Right kidney (tissue), 1 donor: ENCODE data around the gene PIK3R1.
"Not testable (repeated sequence)": the region's sequence is repeated elsewhere in the genome, so short reads cannot be mapped to it uniquely, and the experiment has no call there.

Experiments used
- DNase-seq: peaks from one replicate; pipeline ENCODE4 v3.0.0-alpha.2; 2016

PIK3R1 gene

GRCh38 chr5:68191083-68191791 is 24.3 kb upstream of the PIK3R1 start:
- DNase-seq = no peak

- DNase-seq = no peak
Measured at GRCh38 chr5:68192679-68193060, 22.9 kb upstream of the PIK3R1 start.

- no peak for DNase-seq
Measured at GRCh38 chr5:68193481-68194036, 22.0 kb upstream of the PIK3R1 start.

DNA sequence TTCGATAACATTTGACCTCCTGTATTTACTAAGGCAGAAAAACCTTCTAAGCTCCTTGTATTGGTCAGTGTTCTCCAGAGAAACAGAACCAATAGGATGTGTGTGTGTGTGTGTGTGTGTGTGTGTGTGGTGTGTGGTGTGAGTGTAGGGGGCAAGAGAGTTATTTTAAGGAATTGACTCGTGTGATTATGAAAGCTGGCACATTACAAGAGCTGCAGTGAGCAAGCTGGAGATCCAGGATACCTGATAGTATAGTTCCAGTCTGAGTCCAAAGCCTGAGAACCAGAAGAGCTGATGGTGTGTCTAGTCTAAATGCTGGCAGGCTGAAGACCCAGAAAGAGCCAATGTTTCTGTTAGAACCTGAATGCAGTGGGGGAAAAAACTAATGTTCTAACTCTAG is 21.2 kb upstream of the PIK3R1 start:
- no peak for DNase-seq

DNA sequence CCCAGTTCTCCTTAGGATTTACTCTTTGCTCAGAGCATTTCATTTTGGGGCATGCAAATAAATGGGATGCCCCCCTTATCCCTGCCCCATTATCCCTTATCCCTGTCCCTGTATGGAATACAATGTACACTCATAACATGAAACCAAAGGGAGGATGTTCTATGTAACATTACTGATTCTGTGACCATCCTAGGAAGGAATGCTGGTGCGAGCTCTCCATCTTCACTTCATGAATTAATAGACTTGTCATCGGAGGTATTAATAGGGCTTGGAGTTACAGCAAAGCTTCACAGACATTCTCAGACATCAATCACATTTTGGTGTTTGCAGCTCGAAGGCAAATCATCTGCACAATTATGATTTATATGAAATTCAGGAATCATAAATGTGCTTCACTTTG is 20.4 kb upstream of the PIK3R1 start:
- no peak for DNase-seq

DNA sequence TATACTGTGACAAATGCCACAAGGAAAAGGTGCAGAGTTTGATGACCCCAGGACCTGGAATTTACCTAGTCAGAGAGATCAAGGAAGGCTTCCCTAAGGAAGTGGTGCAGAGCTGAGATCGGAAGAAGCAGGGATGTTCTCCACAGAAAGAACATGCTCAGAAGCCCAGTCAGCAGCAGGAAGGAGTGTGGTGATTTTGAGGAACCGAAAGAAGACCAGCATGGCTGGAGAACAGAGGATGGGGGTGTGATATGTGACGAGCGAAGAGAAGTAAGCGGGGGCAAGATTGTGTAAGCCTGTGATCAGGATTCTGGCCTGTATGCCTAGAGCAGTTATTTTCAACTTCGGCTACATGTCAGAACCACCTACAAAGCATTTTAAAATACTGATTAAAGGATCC is 18.7 kb upstream of the PIK3R1 start:
- DNase-seq = no peak

GRCh38 chr5:68200288-68200687 is 15.3 kb upstream of the PIK3R1 start:
- no peak for DNase-seq

DNA sequence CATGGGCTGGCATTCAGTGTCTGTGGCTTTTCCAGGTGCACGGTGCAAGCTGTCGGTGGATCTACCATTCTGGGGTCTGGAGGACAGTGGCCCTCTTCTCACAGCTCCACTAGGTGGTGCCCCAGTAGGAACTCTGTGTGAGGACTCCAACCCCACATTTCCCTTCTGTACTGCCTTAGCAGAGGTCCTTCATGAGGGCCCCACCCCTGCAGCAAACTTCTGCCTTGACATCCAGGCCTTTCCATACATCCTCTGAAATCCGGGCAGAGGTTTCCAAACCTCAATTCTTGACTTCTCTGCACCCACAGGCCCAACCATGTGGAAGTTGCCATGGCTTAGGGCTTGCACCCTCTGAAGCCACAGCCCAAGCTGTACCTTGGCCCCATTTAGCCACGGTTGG is 4.9 kb upstream of the PIK3R1 start:
- DNase-seq = not testable (repeated sequence)

DNA sequence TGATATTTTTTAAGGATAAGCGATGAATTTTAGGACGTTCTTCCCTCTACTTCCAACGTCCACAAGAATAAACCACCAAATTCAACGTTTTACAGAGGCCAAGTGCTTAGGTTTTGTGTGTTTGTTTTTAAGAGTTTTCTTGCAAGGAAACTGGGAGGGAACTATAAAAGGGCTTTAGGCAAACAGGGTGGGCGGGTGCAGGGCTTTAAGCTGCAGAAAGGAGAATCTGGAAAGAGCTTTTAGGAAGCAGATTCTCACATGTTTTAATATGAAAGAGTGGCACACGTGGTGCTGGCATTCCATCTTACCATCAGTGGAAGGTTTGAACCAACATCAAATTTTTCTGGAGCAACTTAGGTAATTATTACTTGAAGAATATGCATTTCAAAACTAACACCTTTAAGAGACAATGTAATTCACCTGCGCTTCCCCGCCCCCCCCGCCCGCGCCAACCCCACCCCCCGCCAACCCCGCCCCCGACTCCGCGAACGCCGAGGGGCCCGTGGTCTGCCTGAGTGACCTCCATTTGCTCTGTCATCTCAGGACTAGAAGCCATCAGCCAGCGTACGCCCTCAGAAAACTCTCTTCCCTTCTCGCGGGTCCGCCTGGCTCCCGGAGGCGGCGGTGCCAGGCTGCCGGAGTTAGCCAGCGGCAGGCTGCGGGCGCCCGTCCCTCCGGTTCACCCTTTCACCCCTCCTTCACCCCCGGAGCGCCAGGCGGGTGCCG is 911 bp upstream of the PIK3R1 start:
- peak; percentile 39 for DNase-seq

- peak; percentile 100 for DNase-seq
Measured at GRCh38 chr5:68215898-68216244, 315 bp downstream of the PIK3R1 start.

- peak; percentile 77 for DNase-seq
Measured at GRCh38 chr5:68216245-68217046, 890 bp downstream of the PIK3R1 start.

GRCh38 chr5:68217047-68217355 is 1.4 kb downstream of the PIK3R1 start:
- no peak for DNase-seq

GRCh38 chr5:68217528-68217927 is 2.0 kb downstream of the PIK3R1 start:
- DNase-seq = peak; percentile 38

- DNase-seq = no peak
Measured at GRCh38 chr5:68219161-68219816, 3.7 kb downstream of the PIK3R1 start.

GRCh38 chr5:68220260-68220659 is 4.7 kb downstream of the PIK3R1 start:
- DNase-seq = no peak

DNA sequence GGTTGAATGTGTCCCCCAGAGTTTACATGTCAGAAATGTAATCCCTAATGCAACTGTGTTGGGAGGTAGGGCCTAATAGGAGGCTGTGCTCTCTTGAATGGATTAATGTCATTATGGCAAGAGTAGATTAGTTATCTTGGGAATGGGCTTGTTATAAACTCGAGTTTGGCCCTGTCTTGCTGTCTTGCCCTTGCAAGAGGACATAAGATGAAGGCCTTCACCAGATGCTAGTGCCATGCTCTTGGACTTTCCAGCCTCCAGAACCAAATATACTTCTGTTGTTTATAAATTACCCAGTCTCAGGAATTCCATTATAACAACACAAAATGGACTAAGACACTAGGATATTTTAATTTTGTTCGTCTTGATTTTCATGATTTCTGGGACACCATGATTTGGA is 5.4 kb downstream of the PIK3R1 start:
- DNase-seq = no peak

- DNase-seq = no peak
Measured at GRCh38 chr5:68221488-68221887, 5.9 kb downstream of the PIK3R1 start.

GRCh38 chr5:68222310-68222709 is 6.8 kb downstream of the PIK3R1 start:
- DNase-seq = no peak

- no peak for DNase-seq
Measured at GRCh38 chr5:68222824-68223354, 7.3 kb downstream of the PIK3R1 start.

DNA sequence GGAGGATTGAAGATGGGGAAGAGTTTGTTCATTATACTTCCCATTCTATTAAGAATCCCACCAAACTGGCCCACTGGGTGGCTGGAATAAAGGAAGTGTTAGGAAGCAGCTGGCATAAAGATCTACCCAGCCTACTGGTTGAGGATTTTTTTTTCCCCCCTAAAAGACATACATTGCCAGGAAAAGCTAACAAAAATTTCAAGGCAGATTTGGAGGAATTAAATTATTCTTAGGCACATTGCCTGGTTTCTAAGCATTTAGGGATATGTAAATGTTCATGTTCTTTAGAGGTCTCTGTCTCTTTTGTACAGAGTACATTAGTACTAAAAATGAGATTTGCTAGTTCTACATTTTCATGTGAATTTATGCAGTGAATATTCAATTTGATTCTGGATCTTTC is 8.3 kb downstream of the PIK3R1 start:
- DNase-seq = no peak

- DNase-seq = no peak
Measured at GRCh38 chr5:68224509-68225187, 9.1 kb downstream of the PIK3R1 start.
